WTC11 (cell line): Measurements from ENCODE around the gene CCR5. TPM values are rescaled to one million over a fixed set of nuclear protein-coding genes. Genes with fewer than 3 reads are reported as not detected.
A peak's percentile ranks its signal among the peaks of the same experiment; 100 is the strongest.

Experiments
- ATAC-seq: fragments of 200-7000 bp; cut with Tn5 transposase; 2 replicates; pipeline ENCODE4 v1.10.0; 2021; ENCODE audit warnings: mild to moderate bottlenecking, moderate library complexity
- CTCF ChIA-PET: fragments of 300-600 bp; sonication (Branson Sonifier 250); formaldehyde crosslinking; loops from one replicate; lab custom pipeline; 2021; ENCODE audit warnings: antibody characterized with exemption; lab: Charles Lee
- POLR2A ChIA-PET: fragments of 350-600 bp; sonication (Branson Sonifier 250); formaldehyde crosslinking; loops from one replicate; lab custom pipeline; 2021; ENCODE audit warnings: antibody characterized with exemption; lab: Charles Lee
- DNase-seq: peaks from one replicate; pipeline ENCODE4 v3.0.0; 2021; ENCODE audit warnings: low spot score
- H3K27ac Mint-ChIP-seq: 2 replicates; pipeline ENCODE4 v1.8.0; 2021; ENCODE audit warnings: mixed read lengths
- H3K27me3 Mint-ChIP-seq: 2 replicates; pipeline ENCODE4 v1.8.0; 2021; ENCODE audit warnings: low read depth, mild to moderate bottlenecking, moderate library complexity, mixed read lengths
- H3K36me3 Mint-ChIP-seq: 2 replicates; pipeline ENCODE4 v1.8.0; 2021; ENCODE audit warnings: mixed read lengths
- H3K4me1 Mint-ChIP-seq: 2 replicates; pipeline ENCODE4 v1.8.0; 2022; ENCODE audit warnings: mixed read lengths
- H3K4me3 Mint-ChIP-seq: 2 replicates; pipeline ENCODE4 v1.8.0; 2021; ENCODE audit warnings: mild to moderate bottlenecking, moderate library complexity, mixed read lengths
- H3K9me3 Mint-ChIP-seq: 2 replicates; pipeline ENCODE4 v1.8.0; 2021; ENCODE audit warnings: mixed read lengths
- AFF4 ChIP-seq: sonication (generic); formaldehyde crosslinking; IDR thresholded peaks from 2 replicates; pipeline ENCODE4 v1.8.1; 2023; ENCODE audit warnings: mild to moderate bottlenecking, missing genetic modification reagents, borderline replicate concordance
- AR ChIP-seq: fragments of 250-450 bp; sonication (Bioruptor Pico); IDR thresholded peaks from 2 replicates; pipeline ENCODE4 v1.9.0; 2021; ENCODE audit warnings: mild to moderate bottlenecking
- CREB1 ChIP-seq: sonication (generic); formaldehyde crosslinking; IDR thresholded peaks from 2 replicates; pipeline ENCODE4 v1.8.0; 2023; ENCODE audit warnings: mild to moderate bottlenecking, missing genetic modification reagents
- E2F1 ChIP-seq: sonication (generic); formaldehyde crosslinking; IDR thresholded peaks from 2 replicates; pipeline ENCODE4 v1.8.0; 2022; ENCODE audit warnings: mild to moderate bottlenecking, missing genetic modification reagents
- ELF4 ChIP-seq: sonication (generic); formaldehyde crosslinking; IDR thresholded peaks from 2 replicates; pipeline ENCODE4 v1.8.1; 2022; ENCODE audit warnings: low read depth, mild to moderate bottlenecking, moderate library complexity, missing genetic modification reagents
- FOXK1 ChIP-seq: sonication (generic); formaldehyde crosslinking; IDR thresholded peaks from 2 replicates; pipeline ENCODE4 v1.8.0; 2022; ENCODE audit warnings: mild to moderate bottlenecking, moderate library complexity, missing genetic modification reagents
- HMGXB4 ChIP-seq: sonication (generic); formaldehyde crosslinking; IDR thresholded peaks from 2 replicates; pipeline ENCODE4 v1.8.1; 2023; ENCODE audit warnings: mild to moderate bottlenecking, moderate library complexity, missing genetic modification reagents
- IRF2 ChIP-seq: sonication (generic); formaldehyde crosslinking; IDR thresholded peaks from 2 replicates; pipeline ENCODE4 v1.8.0; 2022; ENCODE audit warnings: low read depth, missing genetic modification reagents, borderline replicate concordance
- NFYB ChIP-seq: sonication (generic); formaldehyde crosslinking; conservative IDR thresholded peaks from 2 replicates; pipeline ENCODE4 v1.8.0; 2022; ENCODE audit warnings: low read depth, missing genetic modification reagents
- NR3C1 ChIP-seq: sonication (generic); formaldehyde crosslinking; conservative IDR thresholded peaks from 2 replicates; pipeline ENCODE4 v1.8.1; 2023; ENCODE audit warnings: low read depth, mild to moderate bottlenecking, missing genetic modification reagents
- STAT6 ChIP-seq: sonication (generic); formaldehyde crosslinking; conservative IDR thresholded peaks from 2 replicates; pipeline ENCODE4 v1.8.1; 2023; ENCODE audit warnings: mild to moderate bottlenecking, low read depth, missing genetic modification reagents, moderate library complexity
- TCF7 ChIP-seq: sonication (generic); formaldehyde crosslinking; IDR thresholded peaks from 2 replicates; pipeline ENCODE4 v1.8.0; 2022; ENCODE audit warnings: mild to moderate bottlenecking, low read depth, missing genetic modification reagents, moderate library complexity
- ZNF416 ChIP-seq: fragments of 250-450 bp; sonication (Bioruptor Pico); IDR thresholded peaks from 2 replicates; pipeline ENCODE4 v1.9.0; 2021; ENCODE audit warnings: mild to moderate bottlenecking, inconsistent platforms
- ZNF425 ChIP-seq: fragments of 250-450 bp; sonication (Bioruptor Pico); conservative IDR thresholded peaks from 2 replicates; pipeline ENCODE4 v1.9.0; 2021; ENCODE audit warnings: mild to moderate bottlenecking
- total RNA-seq: library from RNA; stranded (reverse); gene quantifications from 3 replicates; pipeline ENCODE4 v1.2.3, GENCODE V29; 2021

CCR5 gene
- total RNA-seq, 1 experiment from 2014 or later, result not detected

GRCh38 chr3:46367811-46368210 is 2.9 kb upstream of the CCR5 start (continued):
- TF ChIP-seq CREB1 (CRISPR knock-in tag) (no peak), ZNF416 (CRISPR knock-in tag) (no peak), STAT6 (CRISPR knock-in tag) (no peak), NFYB (CRISPR knock-in tag) (no peak), HMGXB4 (CRISPR knock-in tag) (no peak)

GRCh38 chr3:46368569-46368968 is 2.2 kb upstream of the CCR5 start:
- CTCF ChIA-PET, result interaction anchor here (0.5 to 5.5 kb wide), 28 partner anchors 8 to 425 kb away, joined by 3 to 68 read pairs (median 4); partner anchors contain the start of genes CCR1 and CXCR6
- Mint-ChIP-seq H3K4me3 (no peak overlapping the region), H3K36me3 (no peaks in the 10 kb centered on the region), H3K27me3 (peaks cover 2% of the 10 kb centered on the region; the same call in 1 of the 2 replicates), H3K9me3 (peaks cover 5% of the 10 kb centered on the region; the same call in 1 of the 2 replicates), H3K27ac (no peak overlapping the region), H3K4me1 (no peaks in the 10 kb centered on the region)
- POLR2A ChIA-PET, result no interaction called here
- ATAC-seq, result peak; percentile 98
- TF ChIP-seq AR (CRISPR knock-in tag) (no peak), E2F1 (CRISPR knock-in tag) (no peak), ZNF425 (CRISPR knock-in tag) (no peak), ELF4 (CRISPR knock-in tag) (no peak), TCF7 (CRISPR knock-in tag) (no peak), NR3C1 (CRISPR knock-in tag) (no peak), AFF4 (CRISPR knock-in tag) (no peak), FOXK1 (CRISPR knock-in tag) (no peak), IRF2 (CRISPR knock-in tag) (no peak)
- DNase-seq, result peak; percentile 59
